NCI-H526 (cell line): Measurements from ENCODE around the gene DGKI.
"Not testable (repeated sequence)": the region's sequence is repeated elsewhere in the genome, so short reads cannot be mapped to it uniquely, and the experiment has no call there.

Experiments used
- DNase-seq, 2 experiments: peaks; one replicate each; lab custom pipeline; 2025; lab: John Stamatoyannopoulos, UW

The DGKI gene

DNA sequence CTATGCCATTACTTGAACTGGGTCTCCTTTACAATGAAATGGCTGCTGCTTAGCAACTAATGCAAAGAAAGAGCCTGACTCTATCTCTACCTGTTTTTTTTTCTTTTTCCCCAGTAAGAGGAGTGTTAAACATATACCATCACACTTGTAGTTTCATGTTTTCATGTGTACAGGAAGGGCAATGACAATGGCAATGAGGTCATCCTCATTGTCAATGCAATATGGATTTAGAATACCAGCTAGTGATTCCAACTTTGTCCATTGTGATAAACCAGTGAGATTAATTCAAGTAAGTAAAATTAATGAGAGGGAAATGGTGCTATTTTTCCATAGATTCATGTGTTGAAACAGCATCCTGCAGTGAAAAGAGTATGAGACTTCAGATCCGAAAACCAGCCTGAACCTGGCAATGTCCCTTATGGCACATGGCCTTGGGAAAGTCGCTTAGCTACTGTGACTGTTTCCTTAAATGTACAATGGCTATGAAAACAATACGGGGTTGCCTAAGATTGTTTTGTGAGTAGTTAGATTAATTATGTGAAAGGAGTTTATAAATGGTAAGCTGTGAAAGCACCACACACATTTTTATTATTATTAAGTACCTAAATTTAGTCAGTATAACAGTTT is 11.2 kb downstream of the DGKI start:
- no peak for DNase-seq

DNA sequence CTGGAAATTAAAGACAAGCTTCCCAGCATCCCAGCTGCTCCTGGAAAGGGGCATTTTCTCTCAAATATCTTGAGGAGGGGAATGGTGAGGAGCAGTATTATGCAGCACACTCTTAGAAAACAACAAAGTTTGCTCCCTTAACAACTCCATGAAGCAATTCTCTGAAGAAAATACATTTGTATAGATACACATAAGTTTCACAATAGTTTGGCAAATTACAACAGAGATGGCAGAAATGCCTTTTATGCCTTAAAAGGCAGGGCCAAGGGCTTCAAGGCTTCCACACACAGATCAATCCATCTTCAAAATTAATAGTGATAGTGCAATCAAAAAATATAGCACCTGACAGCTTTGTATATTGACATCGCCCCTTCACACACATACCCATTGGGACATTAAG is 12.2 kb downstream of the DGKI start:
- no peak for DNase-seq

DNA sequence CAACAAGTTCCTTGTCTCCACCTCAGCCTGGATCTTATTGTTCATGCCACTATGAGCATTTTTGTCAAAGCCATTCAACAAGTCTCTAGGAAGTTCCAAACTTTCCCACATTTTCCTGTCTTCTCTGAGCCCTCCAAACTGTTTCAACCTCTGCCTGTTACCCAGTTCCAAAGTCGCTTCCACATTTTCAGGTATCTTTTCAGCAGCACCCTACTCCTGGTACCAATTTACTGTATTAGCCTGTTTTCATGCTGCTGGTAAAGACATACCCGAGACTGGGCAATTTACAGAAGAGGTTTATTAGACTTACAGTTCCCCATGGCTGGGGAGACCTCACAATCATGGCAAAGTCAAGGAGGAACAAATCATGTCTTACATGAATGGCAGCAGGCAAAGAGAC is 13.8 kb downstream of the DGKI start:
- not testable (repeated sequence) for DNase-seq

DNA sequence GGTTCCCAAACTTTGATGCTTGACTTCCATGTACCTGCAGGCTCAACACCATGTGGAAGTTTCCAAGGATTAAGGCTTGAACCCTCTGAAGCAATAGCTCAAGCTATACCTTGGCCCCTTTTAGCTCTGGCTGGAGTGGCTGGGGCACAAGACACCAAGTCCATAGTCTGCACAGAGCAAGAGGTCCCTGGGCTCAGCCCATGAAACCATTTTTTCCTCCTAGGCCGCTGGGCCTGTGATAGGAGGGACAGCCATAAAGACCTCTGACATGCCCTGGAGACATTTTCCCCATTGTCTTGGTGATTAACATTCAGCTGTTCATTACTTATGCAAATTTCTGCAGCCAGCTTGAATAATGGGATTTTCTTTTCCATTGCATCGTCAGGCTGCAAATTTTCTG is 14.4 kb downstream of the DGKI start:
- peak; percentile 21 to 22 for DNase-seq

DNA sequence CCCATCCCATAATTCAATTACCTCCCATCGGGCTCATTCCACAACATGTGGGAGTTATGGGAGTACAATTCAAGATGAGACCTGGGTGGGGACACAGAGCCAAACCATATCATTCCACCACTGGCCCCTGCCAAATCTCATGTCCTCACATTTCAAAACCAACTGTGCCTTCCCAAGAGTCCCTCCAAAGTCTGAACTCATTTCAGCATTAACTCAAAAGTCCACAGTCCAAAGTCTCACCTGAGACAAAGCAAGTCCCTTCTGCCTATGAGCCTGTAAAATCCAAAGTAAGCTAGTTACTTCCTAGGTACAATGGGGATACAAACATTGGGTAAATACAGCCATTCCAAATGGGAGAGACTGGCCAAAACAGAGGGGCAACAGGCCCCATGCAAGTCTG is 15.2 kb downstream of the DGKI start:
- not testable (repeated sequence) for DNase-seq

DNA sequence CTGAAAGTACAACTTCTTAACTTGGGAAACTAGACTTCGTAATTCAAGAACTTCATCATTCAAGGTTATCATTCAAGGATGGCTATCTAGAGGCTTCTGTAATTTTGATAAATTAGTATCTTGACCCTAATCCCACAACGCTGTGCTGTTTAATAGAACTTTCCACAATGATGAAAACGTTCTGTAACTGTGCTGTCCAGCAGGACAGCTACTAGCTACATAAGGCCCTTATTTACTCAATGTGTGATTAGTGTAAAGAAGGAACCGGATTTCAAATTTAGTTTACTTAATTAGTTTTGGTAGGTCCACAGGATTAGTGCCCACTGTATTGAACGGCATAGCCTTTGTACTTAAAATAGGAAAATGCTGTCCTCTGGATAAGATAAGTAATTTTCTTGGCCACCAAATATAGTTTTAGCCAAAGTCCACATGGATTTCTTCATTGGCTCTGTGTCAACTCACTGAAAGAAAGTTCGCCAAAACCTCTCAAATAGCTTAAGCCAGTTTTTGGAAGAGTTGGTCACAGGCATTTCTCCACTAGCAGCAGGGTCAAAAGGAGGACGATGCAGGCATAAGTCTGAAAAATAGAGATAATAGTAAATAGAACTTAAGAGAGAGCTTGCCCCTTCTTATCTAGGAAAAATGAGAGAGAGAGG is 17.3 kb downstream of the DGKI start:
- DNase-seq = no peak

DNA sequence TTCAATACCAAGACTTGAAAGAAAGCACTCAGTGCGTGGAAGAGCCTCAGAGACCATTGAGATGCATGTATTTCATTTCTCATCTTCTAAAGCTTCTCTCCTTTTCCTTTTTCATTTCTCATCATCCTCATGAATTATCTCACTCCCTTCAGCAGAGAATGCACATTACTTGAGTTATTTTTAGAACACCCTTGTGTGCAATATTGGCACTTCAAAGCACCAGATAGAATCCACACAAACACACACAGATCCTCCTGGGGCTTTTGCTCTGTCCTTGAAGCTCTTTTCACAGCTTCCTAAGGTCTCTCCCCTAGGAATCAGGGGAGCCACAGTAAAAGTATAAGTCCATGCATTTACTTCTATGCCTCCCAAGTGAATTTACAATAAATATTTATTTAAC is 18.3 kb downstream of the DGKI start:
- no peak for DNase-seq

DNA sequence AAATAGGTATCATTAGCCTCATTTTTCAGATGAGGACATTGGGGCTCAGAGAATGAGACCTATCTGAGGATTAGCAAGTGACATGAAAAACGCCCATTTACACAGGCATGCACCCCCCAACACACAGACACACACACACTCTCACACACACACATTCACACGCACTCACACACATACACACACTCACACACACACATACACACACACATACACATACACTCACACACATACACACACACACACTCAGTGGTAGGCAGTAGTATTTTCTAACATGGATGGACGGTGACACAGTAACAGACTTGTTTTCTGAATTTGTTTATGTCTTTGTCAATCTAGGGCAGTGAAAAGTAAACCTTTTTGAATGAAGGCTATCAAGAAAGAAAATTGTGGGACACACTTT is 21.3 kb downstream of the DGKI start:
- DNase-seq = no peak

DNA sequence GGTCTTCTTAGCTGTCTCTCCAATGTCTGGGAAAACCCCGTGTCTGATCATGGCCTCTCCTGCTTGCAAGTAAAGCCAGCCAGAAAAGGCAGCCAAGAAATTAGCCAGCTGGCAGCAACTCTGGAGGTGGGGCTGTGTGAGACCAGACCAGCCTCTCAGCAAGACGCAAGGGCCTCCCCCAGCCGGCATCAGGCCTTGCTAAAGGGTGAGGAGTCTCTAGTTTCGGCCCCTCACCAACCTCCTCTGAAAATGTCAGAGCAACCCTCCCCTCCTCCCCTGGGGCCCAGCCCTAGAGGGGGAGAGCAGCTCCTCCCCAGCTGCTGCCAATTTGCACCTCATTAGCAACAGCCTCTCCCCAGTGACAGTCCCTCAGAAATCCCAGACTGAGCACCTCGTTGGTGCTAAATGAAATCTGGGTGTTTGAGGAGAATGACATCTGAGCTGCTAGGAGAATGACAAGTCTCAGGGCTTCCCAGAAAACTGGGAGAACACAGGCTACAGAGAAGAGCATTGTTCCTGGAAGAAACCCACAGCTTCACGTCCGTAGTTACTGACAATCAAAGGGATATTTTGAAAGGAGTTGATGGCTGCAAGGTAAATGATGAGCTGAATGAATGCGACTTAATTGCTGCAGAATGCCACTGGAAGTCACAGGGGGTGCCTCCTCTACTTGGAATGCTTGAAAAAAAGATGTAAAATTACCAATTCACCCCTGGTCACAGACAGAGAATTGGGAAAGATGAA is 25.9 kb downstream of the DGKI start:
- peak; percentile 88 to 94 for DNase-seq

DNA sequence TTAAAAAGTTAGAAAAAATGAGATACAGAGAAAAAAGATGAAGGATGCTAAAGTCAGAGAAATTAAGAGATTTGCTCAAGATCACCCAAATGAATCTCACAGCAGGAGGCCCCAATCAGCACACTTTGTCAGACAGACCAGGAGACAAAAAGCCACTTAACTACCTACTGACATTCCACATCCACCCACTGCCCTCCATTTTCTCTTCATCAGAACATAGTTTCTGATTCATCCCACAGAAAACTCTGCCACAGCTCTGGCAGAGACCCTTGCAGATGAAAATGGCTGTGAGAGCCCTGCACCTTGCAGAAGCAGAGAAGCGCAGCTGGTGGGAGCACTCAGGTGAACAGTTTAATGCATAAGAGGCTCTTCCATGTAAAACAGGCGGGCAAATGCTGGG is 26.6 kb downstream of the DGKI start:
- peak in 1 of 2 experiments; percentile 88 for DNase-seq

DNA sequence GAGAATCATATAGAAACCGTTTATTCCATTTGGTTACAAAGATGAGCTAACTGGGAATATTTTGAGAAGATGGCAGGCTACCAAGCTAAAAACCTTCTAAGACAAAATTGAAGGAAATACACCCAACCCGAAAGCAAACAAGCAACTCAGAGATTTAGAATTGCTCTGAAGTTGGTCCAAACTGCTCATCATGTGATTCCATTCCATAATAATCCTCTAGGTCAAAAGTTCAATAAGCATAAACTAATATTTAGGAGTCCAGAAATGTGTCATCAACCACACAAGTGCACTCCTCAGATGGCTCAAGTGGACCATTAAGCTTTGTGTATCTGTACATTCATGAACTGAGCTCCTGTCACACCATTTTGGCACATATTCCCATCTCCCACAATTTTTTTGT is 28.7 kb downstream of the DGKI start:
- DNase-seq = no peak

DNA sequence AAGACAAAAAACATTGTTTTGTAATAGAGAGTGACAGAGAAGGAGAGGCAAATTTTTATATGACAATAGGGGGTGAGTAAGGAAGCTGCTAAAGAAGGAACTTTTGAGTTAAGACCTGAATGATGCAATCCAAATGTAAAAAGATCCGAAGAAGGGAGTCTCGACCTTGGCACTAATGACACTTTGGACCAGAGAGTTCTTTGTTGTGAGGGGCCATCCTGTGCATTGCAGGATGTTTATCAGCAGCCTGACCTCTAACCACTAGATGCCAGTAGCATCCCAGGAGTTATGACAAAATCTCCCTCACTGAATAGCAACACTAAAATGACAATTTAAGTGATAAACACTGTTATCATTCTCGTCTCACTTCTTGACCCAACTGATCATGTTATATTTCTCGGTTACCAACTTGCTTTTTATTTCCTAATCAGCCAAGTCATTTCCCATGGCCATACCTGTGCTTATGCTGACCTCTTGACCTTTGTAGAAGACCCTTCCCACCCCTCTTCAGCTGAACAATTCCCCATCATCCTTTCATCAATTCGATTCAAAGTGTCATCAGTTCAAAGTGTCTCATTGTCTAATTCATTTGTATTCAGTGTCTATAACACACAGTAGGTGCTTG is 30.0 kb downstream of the DGKI start:
- peak; percentile 9 to 34 for DNase-seq

DNA sequence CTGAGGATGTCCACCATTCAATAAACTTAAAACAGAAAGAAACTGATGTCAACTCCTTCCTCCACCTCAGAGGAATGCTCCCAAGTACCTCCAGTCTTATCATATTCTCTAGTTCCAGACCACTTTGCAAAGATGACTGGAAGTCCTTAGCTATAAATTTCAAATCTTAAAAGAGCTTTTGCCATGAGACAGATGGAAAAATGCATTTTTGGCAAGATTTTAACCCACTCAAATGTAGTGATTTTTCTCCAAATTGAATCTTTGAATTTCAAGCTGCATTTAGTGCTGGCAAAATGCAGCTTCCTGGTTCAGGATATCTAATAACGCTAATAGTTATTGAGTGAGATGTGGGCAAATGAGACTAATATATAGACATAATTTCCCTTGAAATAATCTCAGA is 33.2 kb downstream of the DGKI start:
- no peak for DNase-seq

DNA sequence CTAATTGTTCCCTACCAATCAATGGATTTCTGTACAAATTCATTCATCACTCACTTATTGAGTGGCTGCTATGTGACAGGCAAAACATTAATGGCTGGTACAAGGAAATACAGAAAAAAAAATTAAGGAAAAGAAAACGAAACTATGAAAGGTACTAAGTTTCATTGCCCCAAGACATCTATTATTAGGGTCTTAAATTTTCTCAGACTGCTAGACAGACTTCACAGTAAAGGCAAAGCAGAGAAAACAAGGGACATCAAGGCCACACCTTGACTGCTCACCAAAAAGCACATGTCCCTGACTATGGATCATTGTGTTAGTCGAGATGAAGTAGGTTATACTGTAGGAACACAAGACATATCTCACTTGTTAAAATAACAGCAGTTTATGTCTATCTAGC is 36.5 kb downstream of the DGKI start:
- no peak for DNase-seq

DNA sequence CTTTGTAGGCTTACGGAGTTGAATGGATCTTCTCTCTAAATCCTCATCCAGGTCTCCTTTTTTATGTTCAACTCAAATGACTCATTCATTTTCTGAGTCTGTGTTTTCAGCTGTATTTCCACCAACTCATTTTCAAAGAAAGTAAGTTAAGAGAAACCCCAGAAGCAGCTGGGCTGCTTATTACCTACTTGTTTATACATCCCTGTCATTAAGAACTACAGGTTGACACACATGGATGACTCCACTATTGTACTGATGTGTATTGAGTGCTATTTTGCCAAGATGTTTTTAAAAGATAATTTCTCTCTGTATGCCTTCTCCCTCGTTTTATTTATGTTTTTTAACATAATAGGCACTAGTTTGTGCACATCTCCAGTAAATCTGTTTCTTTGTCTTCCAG is 41.9 kb downstream of the DGKI start:
- no peak for DNase-seq

DNA sequence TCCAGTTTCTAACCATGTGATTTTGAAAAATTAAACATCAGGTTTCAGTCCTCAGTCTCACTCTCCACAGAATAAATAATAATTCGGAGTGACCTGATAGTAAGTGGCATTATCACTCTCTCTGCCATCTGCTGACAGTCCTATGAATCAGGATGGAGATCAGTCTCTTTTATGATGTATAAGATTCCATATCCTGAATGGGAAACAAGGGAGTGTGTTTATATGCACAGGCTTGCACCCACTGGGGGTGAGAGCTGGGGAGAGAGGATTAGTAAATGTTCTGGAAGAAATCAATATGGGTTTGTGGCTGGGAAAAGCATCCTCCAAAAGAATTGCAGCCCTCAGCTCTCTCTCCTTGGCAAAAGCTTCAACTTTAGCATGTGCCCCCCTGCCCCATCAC is 45.3 kb downstream of the DGKI start:
- no peak for DNase-seq

DNA sequence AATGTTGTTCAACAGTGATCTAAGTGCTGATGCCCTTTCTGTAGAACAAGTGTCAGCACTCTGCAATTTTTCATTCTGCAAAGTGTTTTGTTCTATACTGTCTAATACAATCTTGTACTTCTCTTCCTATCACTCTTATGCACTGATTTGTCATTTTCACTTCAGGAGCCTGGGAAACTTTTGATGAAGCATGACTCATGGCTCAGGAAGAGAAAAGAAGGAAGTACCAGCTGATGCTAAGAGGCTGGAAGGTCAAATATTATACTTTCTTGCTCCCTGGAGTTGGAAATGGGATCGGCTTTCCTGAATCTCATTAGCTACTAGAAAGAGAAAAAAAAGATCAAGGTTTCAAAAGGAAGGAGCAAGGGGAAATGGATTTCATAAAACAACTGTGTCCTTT is 45.8 kb downstream of the DGKI start:
- DNase-seq = no peak

DNA sequence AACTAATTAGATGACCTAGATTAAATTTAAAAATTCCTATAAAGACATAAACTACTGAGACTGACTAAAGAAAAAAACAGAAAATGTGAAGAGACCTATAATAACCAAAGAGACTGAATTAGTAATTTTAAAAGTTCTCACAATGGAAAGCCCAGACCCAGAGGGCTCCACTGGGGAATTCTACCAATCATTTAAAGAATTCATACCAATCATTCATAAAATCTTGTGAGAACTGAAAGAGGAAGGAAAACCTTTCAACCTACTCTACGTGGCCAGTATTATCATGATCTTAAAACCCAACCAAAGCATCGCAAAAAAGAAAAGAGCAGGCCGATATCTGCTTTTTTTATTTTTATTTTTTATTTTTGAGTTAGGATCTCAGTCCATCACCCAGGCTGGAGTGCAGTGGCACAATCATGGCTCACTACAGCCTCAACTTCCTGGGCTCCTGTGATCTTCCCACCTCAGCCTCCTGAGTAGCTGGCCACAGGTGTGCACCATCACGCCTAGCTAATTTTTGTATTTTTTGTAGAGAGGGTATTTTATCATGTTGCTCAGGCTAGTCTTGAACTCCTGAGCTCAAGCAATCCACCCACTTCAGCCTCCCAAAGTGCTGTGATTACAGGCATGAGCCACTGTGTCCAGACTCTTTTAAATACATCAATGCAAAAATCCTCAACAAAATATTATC is 48.6 kb downstream of the DGKI start:
- DNase-seq = no peak

DNA sequence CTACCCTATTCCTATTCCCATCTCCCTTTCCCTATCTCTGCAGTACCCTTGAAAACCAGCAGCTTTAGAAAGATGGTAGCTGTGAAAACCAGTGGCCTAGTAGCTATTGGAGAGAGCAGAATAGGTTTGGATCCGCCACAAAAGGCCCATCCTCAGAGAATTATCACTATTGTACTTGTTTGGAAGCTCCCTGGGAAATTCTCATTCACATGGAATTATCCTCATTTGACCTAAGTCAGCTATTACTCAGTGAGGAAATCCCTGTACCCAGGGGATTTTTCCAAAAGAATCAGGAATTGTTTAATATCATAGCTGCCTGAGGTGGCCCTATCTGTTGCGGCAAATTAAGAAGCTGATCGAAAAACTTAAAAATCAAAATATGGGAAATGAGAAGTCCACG is 51.6 kb downstream of the DGKI start:
- DNase-seq = no peak

DNA sequence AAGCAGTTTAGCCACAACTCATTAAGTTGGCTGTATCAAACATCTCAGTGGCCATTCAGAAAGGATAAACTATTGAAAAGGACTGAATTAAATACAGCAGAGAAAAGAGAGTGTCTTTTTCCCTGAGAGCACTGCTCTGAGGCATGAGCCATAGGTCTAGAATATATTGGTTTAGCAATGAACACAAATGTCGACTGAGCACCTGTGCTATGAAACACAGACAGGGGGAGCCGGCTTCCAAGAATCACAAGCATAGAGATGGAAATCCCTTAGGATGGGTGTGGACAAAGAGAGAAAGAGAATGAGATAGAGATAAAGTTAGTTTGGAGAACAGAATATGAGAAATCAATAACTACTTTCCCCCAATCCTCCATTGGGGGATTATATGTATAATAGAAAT is 54.8 kb downstream of the DGKI start:
- DNase-seq = peak; percentile 17 to 61

DNA sequence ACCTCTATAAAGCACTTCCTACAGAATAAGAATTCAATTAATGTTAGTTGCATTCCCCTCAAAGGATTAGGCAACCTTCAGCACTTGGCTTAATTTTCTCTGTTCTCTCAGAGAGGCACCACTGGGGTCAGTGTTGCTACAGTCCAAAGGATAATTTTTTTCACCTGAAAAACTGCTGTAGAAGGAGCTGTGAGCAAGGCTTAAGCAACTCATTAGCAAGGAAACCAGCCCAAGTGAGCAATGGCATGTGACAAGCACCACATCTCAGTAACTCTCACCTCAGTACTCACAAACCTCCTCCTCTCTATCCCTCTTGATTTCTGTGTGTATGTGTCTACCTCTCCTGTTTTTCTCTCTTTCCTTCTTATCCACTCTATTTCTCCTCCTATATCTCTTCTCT is 55.9 kb downstream of the DGKI start:
- DNase-seq = no peak

DNA sequence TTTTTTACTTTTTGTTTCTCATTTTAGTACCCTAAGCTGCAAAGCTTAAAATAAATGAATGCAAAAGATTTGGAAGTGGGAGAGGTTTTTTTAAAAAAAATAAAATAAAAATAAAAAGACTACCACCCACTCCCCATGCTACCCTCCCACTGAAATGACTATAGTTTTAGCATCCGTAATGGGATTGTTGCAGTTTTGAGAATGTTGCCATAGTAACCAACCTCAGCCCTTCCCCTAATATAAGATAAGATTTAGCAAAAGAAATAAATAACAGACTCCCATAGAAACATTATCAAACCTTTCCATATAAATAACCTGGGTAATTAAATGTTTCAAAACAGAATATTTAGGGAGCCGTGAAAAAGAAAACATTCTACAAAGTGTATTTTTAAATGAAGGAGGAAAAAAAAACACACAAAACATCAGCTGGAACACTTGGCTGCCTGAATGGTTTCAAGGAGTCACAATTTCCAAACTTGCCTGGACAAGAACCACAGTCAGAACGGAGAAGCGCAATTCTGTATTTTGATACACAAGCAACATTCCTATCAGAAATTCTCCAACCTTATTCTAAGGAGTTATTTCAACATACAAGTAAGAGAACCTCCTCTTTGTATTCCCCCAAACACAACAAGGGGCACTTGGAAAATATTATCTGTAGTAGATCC is 57.4 kb downstream of the DGKI start:
- no peak for DNase-seq
